Neural progenitor cell (in vitro differentiated cells): ENCODE results near the gene STBD1.

ENCODE experiments used
- EZH2 ChIP-seq: fragments of 200-600 bp; sonication (generic); IDR thresholded peaks from 2 replicates; pipeline ENCODE4 v1.6.1; 2017; ENCODE audit warnings: antibody characterized with exemption, mild to moderate bottlenecking, moderate library complexity
- EZH2phosphoT487 ChIP-seq: fragments of 200-600 bp; sonication (generic); IDR thresholded peaks from 2 replicates; pipeline ENCODE4 v1.6.1; 2017; ENCODE audit warnings: antibody characterized with exemption
- TF ChIP-seq, protein P1 (sequence below): fragments of 200-600 bp; sonication (generic); IDR thresholded peaks from 2 replicates; pipeline ENCODE4 v1.5.1; 2017; ENCODE audit warnings: antibody characterized with exemption, mild to moderate bottlenecking

DNA sequence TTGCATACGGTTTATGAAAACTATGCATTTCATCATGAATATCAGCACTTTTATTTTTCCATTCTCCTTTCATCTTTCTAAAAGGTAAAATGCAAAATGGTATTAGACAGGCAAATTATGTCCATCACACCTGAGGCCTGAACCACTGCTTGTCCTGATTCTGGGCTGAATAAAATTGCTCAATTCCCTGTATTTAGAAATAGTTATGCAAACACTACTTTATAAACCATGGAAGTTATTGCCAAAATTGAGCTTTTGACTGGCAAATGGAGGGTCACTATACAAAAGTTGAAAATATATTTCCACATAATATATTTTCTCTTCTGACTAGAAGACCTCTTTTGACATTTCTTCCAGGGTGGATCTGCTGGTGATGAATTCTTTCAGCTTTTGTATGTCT lies 34.0 kb upstream of the STBD1 start:
- no peak for TF ChIP-seq EZH2
- TF ChIP-seq, protein P1, sequence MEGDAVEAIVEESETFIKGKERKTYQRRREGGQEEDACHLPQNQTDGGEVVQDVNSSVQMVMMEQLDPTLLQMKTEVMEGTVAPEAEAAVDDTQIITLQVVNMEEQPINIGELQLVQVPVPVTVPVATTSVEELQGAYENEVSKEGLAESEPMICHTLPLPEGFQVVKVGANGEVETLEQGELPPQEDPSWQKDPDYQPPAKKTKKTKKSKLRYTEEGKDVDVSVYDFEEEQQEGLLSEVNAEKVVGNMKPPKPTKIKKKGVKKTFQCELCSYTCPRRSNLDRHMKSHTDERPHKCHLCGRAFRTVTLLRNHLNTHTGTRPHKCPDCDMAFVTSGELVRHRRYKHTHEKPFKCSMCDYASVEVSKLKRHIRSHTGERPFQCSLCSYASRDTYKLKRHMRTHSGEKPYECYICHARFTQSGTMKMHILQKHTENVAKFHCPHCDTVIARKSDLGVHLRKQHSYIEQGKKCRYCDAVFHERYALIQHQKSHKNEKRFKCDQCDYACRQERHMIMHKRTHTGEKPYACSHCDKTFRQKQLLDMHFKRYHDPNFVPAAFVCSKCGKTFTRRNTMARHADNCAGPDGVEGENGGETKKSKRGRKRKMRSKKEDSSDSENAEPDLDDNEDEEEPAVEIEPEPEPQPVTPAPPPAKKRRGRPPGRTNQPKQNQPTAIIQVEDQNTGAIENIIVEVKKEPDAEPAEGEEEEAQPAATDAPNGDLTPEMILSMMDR: no peak
- TF ChIP-seq EZH2phosphoT487: no peak
